Measurements from ENCODE around the gene NEUROD2. TPM values are rescaled to one million over a fixed set of nuclear protein-coding genes. Genes with fewer than 3 reads are reported as not detected.

The NEUROD2 gene
- total and polyA plus RNA-seq, 2 of the 13 experiments (the other 11 are each of a cell fraction or from before 2014, with no cell fraction given), result not detected

- no TSS peak for BruUV-seq (replicated peaks)
- ATAC-seq (no peak), DNase-seq (ENCODE audit: low spot score) (no peak), FAIRE-seq (no peak)
- Histone ChIP-seq H2AFZ (ENCODE audit: low read length) (no peak overlapping the region), H3K4me2 (ENCODE audit: low read depth, low read length) (no peak overlapping the region), H4K20me1 (ENCODE audit: insufficient read depth, low read length) (peaks cover 12% of the 10 kb centered on the region; the same call in 1 of the 2 replicates), H3K9ac (ENCODE audit: insufficient read depth, low read depth, low read length) (no peak overlapping the region), H3K9me3 (ENCODE audit: low read length) (no peaks in the 10 kb centered on the region), H3K27ac (ENCODE audit: extremely low read length, insufficient read depth, low read length) (no peak overlapping the region), H3K4me3 (replicated peaks in 1 of 3; ENCODE audit: insufficient read depth in 1 of 3, low read depth in 2 of 3, low read length in 3 of 3) (no peak overlapping the region), H3K27me3 (ENCODE audit: control insufficient read depth in 1 of 2, insufficient read depth in 2 of 2, low read length in 2 of 2) (peaks cover 27 to 56% of the 10 kb centered on the region in 2 experiments), H3K4me1 (ENCODE audit: insufficient read depth, low read length) (no peaks in the 10 kb centered on the region), H3K36me3 (replicated peaks in 1 of 2; ENCODE audit: control insufficient read depth in 1 of 2, insufficient read depth in 2 of 2, low read length in 2 of 2) (no peaks in the 10 kb centered on the region), H3K79me2 (ENCODE audit: insufficient read depth, low read length) (no peaks in the 10 kb centered on the region)
- intact Hi-C loops (cut with micrococcal nuclease; ENCODE audit: unreplicated experiment) (no loop called here), in situ Hi-C loops (cut with HindIII; ENCODE audit: extremely low pct_ligation_motif_present, low pct_unique_long_range_greater_than_20kb) (no loop called here)
- WGBS (ENCODE audit: low lambda C conversion rate), result 59% methylated on average over 11 of the region's 11 CpGs
- POLR2A ChIA-PET, result no interaction called here
- TF ChIP-seq TRIM22 (IDR thresholded peaks at IDR 0.05), result no peak
- TF ChIP-seq SNAPC4 (CRISPR knock-in tag; IDR thresholded peaks at IDR 0.05), result no peak
- TF ChIP-seq POLR2A (IDR thresholded peaks at IDR 0.05; ENCODE audit: insufficient read depth in 1 of 2, low read depth in 2 of 2, low read length in 2 of 2), result no peak
- no peak for TF ChIP-seq MTF2 (CRISPR knock-in tag; IDR thresholded peaks at IDR 0.05; ENCODE audit: borderline replicate concordance)
- no peak for TF ChIP-seq ZNF333 (CRISPR knock-in tag; IDR thresholded peaks at IDR 0.05; ENCODE audit: borderline replicate concordance)
- CTCF ChIA-PET (ENCODE audit: low intra/inter-chr PET ratio, low total read pairs), result no interaction called here
Observed at GRCh38 chr17:39595928-39596510, 11.7 kb downstream of the NEUROD2 start.

Data from HepG2 (cell line).